K562 (cell line): ENCODE measurements around the gene KLHL35. TPM values are rescaled to one million over a fixed set of nuclear protein-coding genes. Genes with fewer than 3 reads are reported as not detected.

Source experiments
- ARID1B ChIP-seq: fragments of 450-650 bp; IDR thresholded peaks from 2 replicates; pipeline ENCODE4 v1.6.1; 2016; ENCODE audit warnings: antibody characterized with exemption, mild to moderate bottlenecking, inconsistent platforms
- ATF4 ChIP-seq: fragments of 450-650 bp; formaldehyde crosslinking; IDR thresholded peaks from 2 replicates; pipeline ENCODE4 v1.4.0; 2022; ENCODE audit warnings: mild to moderate bottlenecking, moderate library complexity
- CHCHD3 ChIP-seq: fragments of 250-450 bp; sonication (Bioruptor Pico); IDR thresholded peaks from 2 replicates; pipeline ENCODE4 v2.1.2; 2022; ENCODE audit warnings: mild to moderate bottlenecking
- CREM ChIP-seq: IDR thresholded peaks from 2 replicates; pipeline ENCODE4 v1.6.1; 2014; ENCODE audit warnings: antibody characterized with exemption, low read depth
- CTBP1 ChIP-seq: fragments of 450-650 bp; IDR thresholded peaks from 2 replicates; pipeline ENCODE4 v1.6.1; 2016; ENCODE audit warnings: borderline replicate concordance
- EGR1 ChIP-seq: fragments of 450-650 bp; conservative IDR thresholded peaks from 2 replicates; pipeline ENCODE4 v1.6.1; 2017; ENCODE audit warnings: mild to moderate bottlenecking
- ELF1 ChIP-seq: fragments of 200-800 bp; sonication (Bioruptor generic); IDR thresholded peaks from 2 replicates; pipeline ENCODE4 v1.6.1; 2016; ENCODE audit warnings: missing genetic modification characterization, missing compliant biosample characterization
- ELF2 ChIP-seq: fragments of 250-450 bp; sonication (Bioruptor Pico); IDR thresholded peaks from 2 replicates; pipeline ENCODE4 v1.5.0; 2021; ENCODE audit warnings: mild to moderate bottlenecking
- MTA3 ChIP-seq: fragments of 450-650 bp; formaldehyde crosslinking; IDR thresholded peaks from 2 replicates; pipeline ENCODE4 v1.6.1; 2017; ENCODE audit warnings: mild to moderate bottlenecking, borderline replicate concordance
- NFIC ChIP-seq: fragments of 450-650 bp; IDR thresholded peaks from 2 replicates; pipeline ENCODE4 v1.6.1; 2017; ENCODE audit warnings: mild to moderate bottlenecking, inconsistent platforms
- PHF20 ChIP-seq: fragments of 450-650 bp; IDR thresholded peaks from 2 replicates; pipeline ENCODE4 v1.6.1; 2018; ENCODE audit not compliant: partially characterized antibody
- PHF8 ChIP-seq: fragments of 200-600 bp; sonication (generic); IDR thresholded peaks from 2 replicates; pipeline ENCODE4 v1.6.1; 2012; ENCODE audit warnings: mixed run types, mild to moderate bottlenecking, inconsistent platforms, low read length, moderate library complexity, borderline replicate concordance
- PML ChIP-seq: IDR thresholded peaks from 2 replicates; pipeline ENCODE4 v1.6.1; 2012; ENCODE audit warnings: low read length, inconsistent platforms
- POLR2AphosphoS5 ChIP-seq: IDR thresholded peaks from 2 replicates; pipeline ENCODE4 v1.6.1; 2011; ENCODE audit warnings: mild to moderate bottlenecking, low read depth, low read length, moderate library complexity; ENCODE audit not compliant: control insufficient read depth, insufficient read depth
- SMARCA4 ChIP-seq: fragments of 450-650 bp; IDR thresholded peaks from 2 replicates; pipeline ENCODE4 v1.6.1; 2016
- SMARCA5 ChIP-seq: fragments of 450-650 bp; IDR thresholded peaks from 2 replicates; pipeline ENCODE4 v1.6.1; 2016
- SNIP1 ChIP-seq: fragments of 450-650 bp; IDR thresholded peaks from 2 replicates; pipeline ENCODE4 v1.7.1; 2017; ENCODE audit warnings: low read depth, mild to moderate bottlenecking
- SPI1 ChIP-seq: IDR thresholded peaks from 2 replicates; pipeline ENCODE4 v1.6.1; 2011; ENCODE audit warnings: low read depth, low read length, control low read depth, borderline replicate concordance
- TAF1 ChIP-seq: IDR thresholded peaks from 2 replicates; pipeline ENCODE4 v1.6.1; 2011; ENCODE audit warnings: mild to moderate bottlenecking, low read length, moderate library complexity; ENCODE audit not compliant: insufficient read depth, control insufficient read depth, severe bottlenecking; ENCODE audit errors: extremely low read depth
- TEAD1 ChIP-seq, 2 experiments: fragments of 450-650 bp in 1 of 2; sonication (generic) in 1 of 2; formaldehyde crosslinking; IDR thresholded peaks; 2 replicates each; pipeline versions ENCODE4 v1.4.0 to v1.8.0; 2020 to 2022; ENCODE audit warnings: mild to moderate bottlenecking in 2 of 2, missing genetic modification reagents in 1 of 2
- THRA ChIP-seq: fragments of 450-650 bp; IDR thresholded peaks from 2 replicates; pipeline ENCODE4 v1.6.1; 2017; ENCODE audit warnings: mild to moderate bottlenecking, moderate library complexity
- ZBTB1 ChIP-seq: sonication (generic); formaldehyde crosslinking; IDR thresholded peaks from 2 replicates; pipeline ENCODE4 v1.8.1; 2023; ENCODE audit warnings: missing genetic modification reagents, low read depth, mild to moderate bottlenecking, borderline replicate concordance
- polyA plus RNA-seq, 8 experiments: library from polyadenylated mRNA; depleted of rRNA in 4 of 8; stranded (reverse) in 5 of 8; unstranded in 3 of 8; fragments of >200 nt; fragmentation: Nextera tagmentation in 2 of 8; fragmentation: Illumina TruSeq in 1 of 8; extraction: Ambion mirVana in 2 of 8; extraction: Trizol in 1 of 8; gene quantifications; 2 replicates each; pipeline versions ENCODE4 v1.2.1 to v1.2.3, GENCODE V29; 2011 to 2014; ENCODE audit warnings: inconsistent platforms in 1 of 8, missing spikeins in 1 of 8
- total RNA-seq, 7 experiments: library from RNA; depleted of rRNA in 6 of 7; stranded (reverse); fragments of >200 nt in 6 of 7; fragmentation: Illumina TruSeq in 2 of 7; extraction: Trizol in 2 of 7; gene quantifications; 2 replicates each; pipeline versions ENCODE4 v1.2.1 to v1.2.3, GENCODE V29; 2011 to 2021; ENCODE audit warnings: low replicate concordance in 1 of 7
- TF ChIP-seq, protein P1 (sequence below): fragments of 200-800 bp; sonication (Bioruptor generic); IDR thresholded peaks from 2 replicates; pipeline ENCODE4 v1.6.1; 2017; ENCODE audit warnings: missing genetic modification characterization, missing compliant biosample characterization
- TF ChIP-seq, protein P2 (sequence below): fragments of 450-650 bp; formaldehyde crosslinking; conservative IDR thresholded peaks from 2 replicates; pipeline ENCODE4 v1.4.0; 2022; ENCODE audit warnings: mild to moderate bottlenecking, missing genetic modification characterization

KLHL35 gene
- total and polyA plus RNA-seq, 9 of the 15 experiments (the other 6 are each of a cell fraction or from before 2014, with no cell fraction given) = not detected

DNA sequence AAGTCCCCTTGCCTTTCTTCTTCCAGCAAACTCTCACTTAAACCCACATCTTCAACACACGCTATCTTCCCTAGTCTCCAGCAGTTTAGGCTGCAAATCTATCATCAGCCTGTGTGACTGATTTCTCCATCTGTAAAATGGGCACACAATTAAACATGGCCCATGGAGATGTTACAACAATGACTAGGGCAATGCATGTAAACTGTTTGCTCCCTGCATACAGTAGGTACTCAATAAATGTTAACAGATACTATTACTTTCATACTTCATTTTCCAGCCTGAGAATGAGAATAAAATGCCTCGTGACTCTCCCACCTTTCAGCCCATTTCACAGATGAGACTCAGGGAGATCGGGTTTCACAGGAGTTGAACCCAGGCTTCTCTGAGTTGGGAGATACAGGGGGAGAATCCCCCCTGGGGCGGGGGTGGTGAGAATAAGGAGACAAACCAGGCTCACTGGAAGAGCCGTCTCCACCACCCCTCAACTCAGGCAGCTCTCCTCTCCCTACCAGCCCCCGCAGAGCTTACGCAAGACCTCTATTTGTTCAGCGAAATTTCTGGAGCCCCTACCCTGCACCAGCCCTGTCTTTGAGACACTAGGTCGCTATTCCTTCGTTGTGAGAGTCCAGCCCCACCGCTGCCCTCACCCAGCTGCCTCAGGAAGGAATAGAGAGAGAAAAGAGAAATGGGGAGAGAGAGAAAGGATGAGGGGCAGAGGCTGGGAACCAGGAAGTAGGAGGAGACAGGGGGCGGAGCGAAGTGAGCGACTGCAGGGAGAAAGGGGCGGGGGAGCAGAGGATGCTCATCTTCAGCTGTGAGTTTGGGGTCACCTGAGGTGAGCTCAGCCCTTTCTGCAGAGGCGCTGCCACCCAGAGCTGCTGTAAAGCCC lies 42.1 kb upstream of the KLHL35 start (continued):
- TF ChIP-seq TAF1 (peak; percentile 24), ELF2 (CRISPR knock-in tag) (peak; percentile 87), ATF4 (peak; percentile 31; the same call in 1 of the 2 replicates), CTBP1 (peak; percentile 55), MTA3 (peak; percentile 40; the same call in 1 of the 2 replicates), POLR2AphosphoS5 (no peak), SNIP1 (no peak), SMARCA4 (peak; percentile 78), PHF8 (peak; percentile 43; the same call in 1 of the 2 replicates), ZBTB1 (CRISPR knock-in tag) (no peak), ARID1B (peak; percentile 57), SMARCA5 (peak; percentile 97), PHF20 (peak; percentile 75), THRA (peak; percentile 98), ELF1 (tag) (peak; percentile 93), CREM (no peak), NFIC (no peak), CHCHD3 (CRISPR knock-in tag) (no peak), EGR1 (peak; percentile 81), SPI1 (peak; percentile 20; the same call in 1 of the 2 replicates), PML (no peak), TEAD1 (CRISPR knock-in tag; IDR thresholded peaks at IDR 0.05) (peak in 1 of 2 experiments; percentile 32; a peak in 1 of 4 replicates)
- TF ChIP-seq, protein P1, sequence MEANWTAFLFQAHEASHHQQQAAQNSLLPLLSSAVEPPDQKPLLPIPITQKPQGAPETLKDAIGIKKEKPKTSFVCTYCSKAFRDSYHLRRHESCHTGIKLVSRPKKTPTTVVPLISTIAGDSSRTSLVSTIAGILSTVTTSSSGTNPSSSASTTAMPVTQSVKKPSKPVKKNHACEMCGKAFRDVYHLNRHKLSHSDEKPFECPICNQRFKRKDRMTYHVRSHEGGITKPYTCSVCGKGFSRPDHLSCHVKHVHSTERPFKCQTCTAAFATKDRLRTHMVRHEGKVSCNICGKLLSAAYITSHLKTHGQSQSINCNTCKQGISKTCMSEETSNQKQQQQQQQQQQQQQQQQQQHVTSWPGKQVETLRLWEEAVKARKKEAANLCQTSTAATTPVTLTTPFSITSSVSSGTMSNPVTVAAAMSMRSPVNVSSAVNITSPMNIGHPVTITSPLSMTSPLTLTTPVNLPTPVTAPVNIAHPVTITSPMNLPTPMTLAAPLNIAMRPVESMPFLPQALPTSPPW (CRISPR knock-in tag) = peak; percentile 47; the same call in 1 of the 2 replicates
- TF ChIP-seq, protein P2, sequence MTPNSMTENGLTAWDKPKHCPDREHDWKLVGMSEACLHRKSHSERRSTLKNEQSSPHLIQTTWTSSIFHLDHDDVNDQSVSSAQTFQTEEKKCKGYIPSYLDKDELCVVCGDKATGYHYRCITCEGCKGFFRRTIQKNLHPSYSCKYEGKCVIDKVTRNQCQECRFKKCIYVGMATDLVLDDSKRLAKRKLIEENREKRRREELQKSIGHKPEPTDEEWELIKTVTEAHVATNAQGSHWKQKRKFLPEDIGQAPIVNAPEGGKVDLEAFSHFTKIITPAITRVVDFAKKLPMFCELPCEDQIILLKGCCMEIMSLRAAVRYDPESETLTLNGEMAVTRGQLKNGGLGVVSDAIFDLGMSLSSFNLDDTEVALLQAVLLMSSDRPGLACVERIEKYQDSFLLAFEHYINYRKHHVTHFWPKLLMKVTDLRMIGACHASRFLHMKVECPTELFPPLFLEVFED (CRISPR knock-in tag) = 0 out of 2 replicates have a peak, but pooled peaks have one; percentile 6
